HG02885 (cell line): ENCODE data around the gene UPK2.

ENCODE experiments used
- ATAC-seq: cut with Tn5 transposase; IDR thresholded peaks from one replicate; pipeline ENCODE4 v1.9.1; 2021; ENCODE audit warnings: mild to moderate bottlenecking; ENCODE audit not compliant: unreplicated experiment, poor library complexity

The UPK2 gene

GRCh38 chr11:118956094-118956846, at the start of gene UPK2:
Gene UPK2 (plus strand): TSS chr11:118956298. CDS start chr11:118956351, 53 bp downstream.
- ATAC-seq: peak; percentile 68

DNA sequence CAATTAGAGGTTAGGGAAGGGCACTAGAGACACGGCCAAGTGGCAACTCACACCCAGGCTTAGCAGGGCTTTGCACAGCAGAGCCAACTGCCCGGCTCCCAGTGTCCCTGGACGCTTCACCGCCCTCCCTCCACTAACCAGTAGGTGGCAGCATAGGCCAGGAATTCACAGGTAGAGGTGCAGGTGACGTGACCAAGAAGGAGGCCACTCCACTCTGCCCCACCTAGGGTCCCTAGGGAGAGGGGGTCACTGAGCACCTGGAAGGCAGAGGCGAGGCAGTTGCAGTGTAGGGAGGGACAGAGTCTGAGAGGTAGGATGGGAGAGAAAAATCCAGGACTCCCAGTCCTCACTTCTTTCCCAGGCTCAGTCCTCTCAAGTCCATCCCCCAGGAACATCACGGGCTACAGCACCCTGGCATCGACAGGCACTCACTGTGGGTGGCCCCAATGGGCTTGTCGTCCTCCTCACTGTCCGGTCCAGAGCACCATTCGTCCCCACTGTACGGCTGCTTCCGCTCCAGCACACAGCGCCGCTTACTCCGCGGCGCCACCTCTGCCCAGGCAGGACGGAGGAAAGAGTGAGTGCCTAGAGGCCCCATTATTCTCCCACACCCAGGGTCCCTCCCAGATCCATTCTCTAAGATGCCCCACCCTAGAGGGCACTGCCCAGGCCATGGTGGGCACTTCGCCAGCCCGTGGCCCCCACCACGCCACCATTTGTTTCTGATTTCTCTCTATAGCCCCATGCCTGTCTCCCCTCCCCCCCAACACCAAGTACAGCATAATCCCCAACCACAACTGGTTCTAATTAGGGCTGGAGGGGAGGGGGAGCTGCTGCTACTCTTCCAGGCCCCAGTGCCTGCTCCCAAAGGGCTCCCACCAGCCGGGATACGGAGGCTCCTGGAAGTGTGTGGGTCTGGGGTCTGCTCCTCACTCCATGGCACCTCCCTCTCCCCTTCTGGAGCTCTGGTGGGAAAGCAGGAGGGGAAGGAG, 48.8 kb upstream of the UPK2 start:
- ATAC-seq: peak; percentile 78

DNA sequence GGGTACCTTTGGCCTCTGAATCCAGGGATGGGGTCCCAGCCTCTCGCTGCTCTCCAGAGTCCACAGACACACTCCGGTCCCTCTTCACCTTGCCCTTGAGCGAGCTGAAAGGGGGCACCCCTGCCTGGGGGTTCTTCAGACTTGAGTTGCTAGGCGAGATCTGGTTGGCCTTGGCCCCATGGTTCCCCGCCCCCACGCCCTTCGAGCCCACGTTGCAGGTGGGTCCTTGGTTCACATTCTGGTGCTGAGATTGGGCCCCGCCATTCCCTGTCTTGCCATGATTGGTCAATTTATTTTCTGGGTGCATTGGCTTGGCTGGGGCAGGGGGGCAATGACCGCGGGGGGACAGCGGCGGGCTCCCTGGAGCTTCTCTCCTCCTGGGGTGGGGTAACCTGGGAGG, 47.8 kb upstream of the UPK2 start:
- ATAC-seq: no peak

DNA sequence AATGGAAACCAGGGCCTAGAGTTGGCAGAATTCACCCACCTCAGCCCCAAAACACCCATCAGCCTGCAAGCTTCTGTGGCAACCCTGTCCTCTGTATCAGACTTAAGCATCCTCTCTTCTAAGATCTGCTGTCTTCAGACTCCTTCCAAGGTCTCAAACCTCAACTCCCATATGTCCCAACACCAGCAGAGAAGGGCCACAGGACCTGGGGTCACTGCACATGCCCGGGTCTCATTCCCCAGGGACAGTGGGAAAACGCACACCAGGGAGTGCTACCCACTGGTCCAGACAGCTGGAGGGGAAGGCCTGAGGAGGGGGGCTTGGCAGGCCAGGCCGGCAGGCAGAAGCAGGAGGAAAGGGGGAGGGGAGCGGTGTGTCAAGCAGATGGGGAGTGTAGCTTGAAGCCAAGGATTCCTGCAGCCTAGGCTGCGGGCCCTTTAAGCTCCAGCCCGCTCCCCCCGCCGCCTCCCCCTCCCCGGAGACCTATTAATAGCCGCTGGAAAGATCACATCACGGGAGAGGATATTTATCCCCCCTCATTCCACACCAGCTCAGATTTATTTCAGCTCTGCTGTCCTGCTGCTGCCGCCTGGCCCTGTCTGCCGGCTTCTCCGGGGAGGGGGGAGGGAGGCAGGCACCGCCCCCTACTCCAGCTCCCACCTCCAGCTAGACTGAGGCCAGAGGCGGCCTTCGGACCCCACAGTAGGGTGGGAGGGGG, 47.0 kb upstream of the UPK2 start:
- ATAC-seq: no peak

DNA sequence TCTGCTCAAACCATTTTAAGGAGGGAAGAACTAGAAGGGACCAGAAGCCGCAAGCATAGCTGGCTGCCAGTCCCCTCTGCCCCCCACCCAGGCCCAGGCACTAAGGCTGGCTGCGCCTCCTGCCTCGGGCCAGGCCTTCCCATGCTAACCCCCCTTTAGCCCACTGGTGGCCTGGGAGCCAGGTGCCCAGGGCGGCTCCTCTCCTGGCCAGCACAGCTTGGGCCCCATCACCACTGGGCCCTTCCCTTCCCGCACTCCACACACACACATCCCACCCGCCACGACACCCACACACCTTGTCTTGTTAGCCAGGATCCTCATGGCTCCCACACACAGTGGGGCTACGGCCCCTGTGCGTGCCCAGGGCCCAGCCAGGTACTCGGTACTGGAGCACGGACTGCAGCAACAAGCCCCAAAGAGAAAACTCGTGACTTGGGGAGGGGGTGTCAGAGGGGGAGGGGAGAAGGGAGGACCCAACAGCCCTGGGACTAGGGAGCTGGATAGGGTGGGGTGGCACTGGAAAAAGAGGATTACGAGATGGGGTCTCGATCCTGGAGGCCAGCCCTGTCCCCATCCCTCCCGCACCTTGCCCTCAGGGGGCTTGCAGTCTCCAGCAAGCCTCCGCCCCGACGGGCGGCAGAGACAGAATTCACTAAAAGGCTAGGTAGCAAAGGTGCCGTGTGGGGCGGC, 46.3 kb upstream of the UPK2 start:
- no peak for ATAC-seq

- no peak for ATAC-seq
Observed at GRCh38 chr11:118910309-118911112, 45.6 kb upstream of the UPK2 start.

- ATAC-seq: no peak
Observed at GRCh38 chr11:118911113-118911879, 44.8 kb upstream of the UPK2 start.

GRCh38 chr11:118911880-118912741, 44.0 kb upstream of the UPK2 start:
- ATAC-seq: no peak

DNA sequence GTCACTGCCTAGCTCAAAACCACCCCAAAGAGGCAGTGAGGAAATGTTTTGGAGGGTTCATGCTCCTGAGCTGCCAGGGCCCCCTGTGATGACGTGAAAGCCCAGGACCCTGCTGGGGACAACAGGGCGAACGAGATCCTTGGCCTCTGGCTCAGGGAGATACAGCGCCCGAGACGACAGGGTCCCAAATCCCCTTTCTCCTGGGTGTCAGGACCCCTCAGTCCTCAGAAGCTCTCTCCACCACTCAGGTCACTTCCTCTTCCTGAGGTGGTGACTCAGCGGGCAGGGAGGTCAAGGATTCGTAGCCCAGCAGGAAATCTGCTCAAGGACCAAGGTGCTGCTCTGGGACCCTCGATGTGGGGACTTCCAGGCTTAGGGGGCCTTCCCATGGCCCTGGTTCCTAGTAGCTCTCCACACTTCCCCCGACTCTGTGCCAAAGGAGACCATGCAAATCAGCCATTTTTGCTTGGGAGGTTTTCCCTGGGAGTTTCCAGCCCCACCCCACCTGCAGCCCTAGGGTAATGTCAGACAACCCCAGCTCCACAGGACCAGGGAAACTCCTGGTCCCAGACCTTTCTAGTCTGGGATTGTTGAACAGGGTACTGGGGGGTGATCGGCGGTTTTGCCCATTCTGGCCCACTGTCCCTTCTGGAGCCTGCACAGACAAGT, 43.2 kb upstream of the UPK2 start:
- no peak for ATAC-seq

GRCh38 chr11:118913411-118914125, 42.5 kb upstream of the UPK2 start:
- no peak for ATAC-seq

DNA sequence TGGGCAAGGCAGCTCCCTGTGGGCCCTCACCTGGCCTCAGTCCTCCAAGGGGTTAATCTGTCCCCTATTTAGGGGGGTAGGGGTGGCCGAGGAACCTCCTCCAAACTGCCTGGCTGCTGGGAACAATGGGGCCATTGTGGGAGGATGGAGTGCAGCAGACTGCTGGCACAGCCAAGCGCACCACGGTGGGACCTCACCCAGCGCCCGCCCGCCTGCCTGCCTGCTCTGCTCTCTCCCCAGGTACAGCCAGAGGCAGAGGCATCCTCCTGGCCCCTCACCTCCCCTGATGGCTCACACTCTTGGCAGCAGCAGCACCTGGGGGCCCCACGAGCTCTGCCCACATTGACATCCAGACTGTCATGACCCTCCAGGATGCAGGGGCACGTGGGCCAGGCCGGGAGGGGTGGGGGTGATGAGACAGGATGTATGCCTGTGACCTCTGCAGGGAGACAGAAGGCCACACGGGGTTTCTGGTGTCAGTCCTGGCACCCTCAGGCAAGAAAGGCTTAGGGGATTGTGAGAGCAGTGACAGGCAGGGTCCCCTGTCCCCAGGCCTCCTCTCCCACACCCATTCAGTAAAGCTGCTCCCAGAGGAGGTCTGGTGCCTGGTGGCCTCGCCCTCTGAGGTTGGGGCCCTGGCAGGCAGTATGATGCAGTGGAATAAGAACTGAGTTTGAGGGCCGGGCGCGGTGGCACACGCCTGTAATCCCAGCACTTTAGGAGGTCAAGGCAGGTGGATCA, 41.8 kb upstream of the UPK2 start:
- ATAC-seq: no peak

GRCh38 chr11:118914987-118915386, 41.1 kb upstream of the UPK2 start:
- no peak for ATAC-seq

DNA sequence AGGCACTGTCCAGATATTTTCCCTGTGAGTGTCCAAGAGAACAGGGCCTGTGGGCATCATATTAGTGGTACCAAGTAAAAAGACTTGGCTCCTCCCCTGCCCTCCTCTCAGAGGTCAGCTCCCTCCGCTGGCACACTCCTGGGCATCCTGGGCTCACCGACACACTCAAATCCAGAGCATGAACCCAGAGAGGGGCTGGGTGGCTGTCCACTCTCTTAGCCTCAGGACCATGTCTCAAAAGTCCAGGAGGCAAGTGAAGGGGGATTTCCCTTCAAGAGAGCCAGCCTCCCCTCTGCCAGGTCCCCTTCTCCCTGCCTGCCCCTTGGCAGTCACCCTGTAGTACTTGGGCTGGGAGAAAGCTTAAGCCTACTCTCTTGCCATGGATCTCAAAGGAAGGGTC, 40.7 kb upstream of the UPK2 start:
- no peak for ATAC-seq

GRCh38 chr11:118915941-118916841, 39.9 kb upstream of the UPK2 start:
- no peak for ATAC-seq

GRCh38 chr11:118916842-118917388, 39.2 kb upstream of the UPK2 start:
- ATAC-seq: no peak
